GM12865 (cell line): ENCODE results near the gene ASIC1.

Experiments used
- DNase-seq: peaks from one replicate; pipeline ENCODE4 v3.0.0; 2010; ENCODE audit warnings: low read depth
- H3K4me3 ChIP-seq: 2 replicates; pipeline ENCODE4 v1.5.1; 2011; ENCODE audit warnings: mild to moderate bottlenecking, low read depth, low read length, control low read depth
- CTCF ChIP-seq: IDR thresholded peaks from 2 replicates; pipeline ENCODE4 v1.5.1; 2011; ENCODE audit warnings: low read length, control low read depth, low read depth, inconsistent platforms; ENCODE audit not compliant: insufficient read depth; ENCODE audit errors: missing control alignments

ASIC1 gene

GRCh38 chr12:50101663-50102062, 44.3 kb downstream of the ASIC1 start:
- no peak overlapping the region for H3K4me3 ChIP-seq
- TF ChIP-seq CTCF: no peak
- DNase-seq: no peak

DNA sequence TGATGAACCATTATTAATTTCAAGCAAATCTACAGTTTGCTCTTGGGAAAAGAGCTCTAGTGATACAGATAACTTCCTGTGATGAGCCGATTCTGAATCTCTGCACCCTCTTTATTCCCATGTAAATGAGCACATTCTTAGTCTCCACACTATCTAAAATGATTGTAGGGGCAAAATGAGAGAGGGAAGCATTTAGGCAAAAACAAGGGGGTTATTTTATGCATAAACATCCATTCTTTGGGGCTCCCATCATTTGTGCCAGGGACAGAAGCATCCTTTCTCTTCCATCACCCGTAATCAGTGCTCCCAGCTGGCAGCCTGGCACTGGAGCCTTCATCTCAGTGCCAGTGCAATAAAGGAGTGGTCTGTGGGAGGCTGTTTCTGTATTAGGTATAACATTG, 44.7 kb downstream of the ASIC1 start:
- DNase-seq: no peak
- TF ChIP-seq CTCF: no peak
- no peak overlapping the region for H3K4me3 ChIP-seq

- no peak for TF ChIP-seq CTCF
- no peak overlapping the region for H3K4me3 ChIP-seq
- peak; percentile 36 for DNase-seq
Observed at GRCh38 chr12:50102646-50103309, 45.4 kb downstream of the ASIC1 start.

DNA sequence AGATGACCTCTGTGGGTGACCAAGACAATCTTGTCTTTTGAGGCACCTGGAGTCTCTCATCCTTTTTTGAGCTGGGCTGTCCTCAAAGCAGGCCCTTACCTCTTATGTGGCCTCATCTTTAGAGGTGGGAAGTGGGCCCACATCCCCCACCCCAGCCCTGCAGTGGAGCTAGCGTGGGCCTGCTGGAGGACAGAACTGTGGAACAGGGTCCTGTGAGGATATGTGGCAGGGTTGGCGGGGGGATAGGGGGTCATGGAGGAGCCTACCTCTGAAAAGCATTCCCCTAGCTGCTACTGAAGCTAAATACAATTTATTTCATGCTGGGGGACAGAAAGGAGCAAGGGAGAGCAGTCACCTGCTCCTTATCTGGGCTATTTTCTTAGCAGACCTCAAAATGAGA, 46.0 kb downstream of the ASIC1 start:
- TF ChIP-seq CTCF: no peak
- no peak overlapping the region for H3K4me3 ChIP-seq
- no peak for DNase-seq

DNA sequence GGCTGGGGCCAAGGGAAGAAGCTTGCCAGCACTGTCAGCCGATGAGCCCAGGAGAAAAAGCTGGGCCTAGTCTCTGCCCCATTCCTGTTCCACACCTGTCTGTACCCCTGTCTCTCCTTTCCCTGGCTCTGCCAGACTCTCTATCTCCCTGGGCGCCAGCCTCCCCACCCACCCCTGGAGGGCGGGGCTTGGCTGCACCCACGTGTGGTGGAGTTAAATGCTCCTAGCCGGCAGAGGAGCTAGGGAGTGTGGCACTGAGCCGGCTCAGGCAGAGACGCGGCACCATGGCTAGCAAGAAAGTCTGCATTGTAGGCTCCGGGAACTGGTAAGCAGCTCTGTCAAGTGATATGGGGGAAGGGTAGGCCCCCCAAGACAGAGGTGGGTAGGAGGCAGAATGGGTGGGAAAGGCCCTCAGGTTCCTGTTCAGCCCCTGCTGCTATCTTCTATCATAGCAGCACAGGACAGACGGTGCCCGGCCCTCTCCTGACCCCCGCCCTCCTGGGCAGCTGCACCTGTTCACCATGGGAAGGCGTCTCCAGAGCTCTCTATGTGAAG, 46.4 kb downstream of the ASIC1 start, which contains the start of gene GPD1:
Gene GPD1 (plus strand): TSS at position 242 of the 555 bp plus-strand sequence. CDS start 43 bp downstream, at position 285.
- no peak within 1 kb of the TSS for H3K4me3 ChIP-seq
- DNase-seq: no peak
- no peak for TF ChIP-seq CTCF

DNA sequence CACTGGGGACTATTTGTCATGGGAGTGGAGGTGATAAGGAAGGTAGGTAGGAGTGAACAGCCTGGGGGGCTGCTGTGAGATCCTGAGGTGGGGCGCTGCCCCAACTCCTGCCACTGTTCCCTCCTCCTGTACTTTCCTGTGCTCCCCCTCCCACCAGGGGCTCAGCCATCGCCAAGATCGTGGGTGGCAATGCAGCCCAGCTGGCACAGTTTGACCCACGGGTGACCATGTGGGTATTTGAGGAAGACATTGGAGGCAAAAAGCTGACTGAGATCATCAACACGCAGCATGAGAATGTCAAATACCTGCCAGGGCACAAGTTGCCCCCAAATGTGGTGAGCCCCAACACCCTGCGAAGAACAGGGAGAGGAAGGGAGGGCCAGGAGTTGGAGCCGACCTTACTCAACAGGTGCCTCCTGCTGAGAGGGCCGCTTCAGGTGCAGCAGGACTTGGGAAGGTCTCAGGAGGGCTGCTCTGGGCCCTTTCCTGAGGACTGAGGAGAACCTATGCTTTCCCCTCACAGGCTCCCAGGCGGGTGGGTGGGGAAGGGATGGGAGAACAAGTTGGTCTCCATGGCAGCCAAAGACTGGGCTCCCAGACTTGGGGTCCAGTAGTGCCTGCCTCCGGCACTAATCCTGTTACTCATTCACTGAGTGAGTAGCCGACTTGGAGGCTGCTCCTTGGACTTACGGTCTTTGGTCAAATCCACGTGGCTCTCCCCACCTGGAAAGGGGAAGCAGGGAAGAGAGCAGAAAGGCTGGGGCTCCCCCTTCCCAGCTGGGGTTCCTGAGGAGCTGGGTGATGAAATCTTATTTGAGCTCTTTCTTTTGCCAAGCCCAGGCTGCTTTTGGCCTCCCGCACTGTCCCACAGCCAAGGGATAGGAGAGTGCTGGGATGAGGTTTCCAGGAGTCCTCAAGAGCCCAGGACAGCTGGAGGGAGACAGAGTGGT, 47.3 kb downstream of the ASIC1 start:
- no peak overlapping the region for H3K4me3 ChIP-seq
- no peak for DNase-seq
- no peak for TF ChIP-seq CTCF
